Middle frontal gyrus (tissue), 1 donor: ENCODE measurements around the gene P2RY13.

Experiments used
- DNase-seq: peaks from one replicate; pipeline ENCODE4 v3.0.0-alpha.2; 2015; ENCODE audit warnings: low spot score; ENCODE audit errors: extremely low spot score

P2RY13 gene

DNA sequence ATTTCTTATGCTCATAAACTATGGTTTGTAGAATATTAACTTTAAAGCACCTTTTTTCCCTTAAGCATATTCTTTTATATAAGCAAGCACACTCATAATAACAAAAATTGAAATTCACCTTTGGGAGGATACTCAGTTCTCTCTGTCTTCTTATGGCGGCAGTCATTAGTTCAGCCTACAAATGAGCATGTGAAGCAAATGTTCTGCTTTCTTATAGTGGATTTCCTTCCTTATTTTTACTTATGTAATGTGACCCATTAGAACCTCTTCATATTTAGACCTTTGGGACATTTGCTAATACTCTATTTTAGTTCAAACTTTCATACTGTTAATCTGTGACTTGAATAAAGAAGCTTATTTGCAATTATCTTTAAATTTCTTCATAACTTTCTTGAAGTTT is at the start of gene P2RY13:
P2RY13 (minus strand) TSS at position 187 of the 400 bp plus-strand sequence; CDS start at position 166, 21 bp downstream.
- DNase-seq, result no peak

DNA sequence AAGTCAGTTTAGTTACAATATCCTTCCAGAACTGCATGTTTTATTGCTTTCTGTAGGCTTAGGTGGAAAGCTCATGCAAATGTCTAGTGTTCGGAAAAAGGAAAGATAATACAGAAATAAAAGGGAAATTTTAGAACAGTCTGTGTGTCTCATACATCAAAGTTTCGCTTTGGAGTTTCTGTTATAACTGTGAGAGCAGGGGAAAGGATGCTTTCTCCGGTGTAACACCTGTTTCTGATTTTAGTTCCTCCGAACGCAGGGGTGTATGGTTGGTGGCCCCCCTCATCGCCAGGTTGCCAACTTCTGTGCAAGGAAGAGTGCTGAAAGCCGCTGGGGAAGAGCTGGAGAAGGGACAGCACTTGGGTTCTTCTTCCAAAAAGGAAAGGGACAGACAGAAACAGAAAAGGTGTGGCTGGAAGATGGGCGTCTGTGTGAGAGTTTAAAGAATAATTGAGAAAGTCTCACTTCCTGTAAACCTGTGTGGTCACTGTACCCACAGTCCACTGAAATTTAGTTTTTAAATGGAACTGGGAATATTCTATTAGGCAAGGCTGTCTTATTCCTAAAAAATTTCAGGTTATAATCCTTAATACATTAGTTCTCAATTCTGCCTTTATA is 48.5 kb upstream of the P2RY13 start:
- no peak for DNase-seq

DNA sequence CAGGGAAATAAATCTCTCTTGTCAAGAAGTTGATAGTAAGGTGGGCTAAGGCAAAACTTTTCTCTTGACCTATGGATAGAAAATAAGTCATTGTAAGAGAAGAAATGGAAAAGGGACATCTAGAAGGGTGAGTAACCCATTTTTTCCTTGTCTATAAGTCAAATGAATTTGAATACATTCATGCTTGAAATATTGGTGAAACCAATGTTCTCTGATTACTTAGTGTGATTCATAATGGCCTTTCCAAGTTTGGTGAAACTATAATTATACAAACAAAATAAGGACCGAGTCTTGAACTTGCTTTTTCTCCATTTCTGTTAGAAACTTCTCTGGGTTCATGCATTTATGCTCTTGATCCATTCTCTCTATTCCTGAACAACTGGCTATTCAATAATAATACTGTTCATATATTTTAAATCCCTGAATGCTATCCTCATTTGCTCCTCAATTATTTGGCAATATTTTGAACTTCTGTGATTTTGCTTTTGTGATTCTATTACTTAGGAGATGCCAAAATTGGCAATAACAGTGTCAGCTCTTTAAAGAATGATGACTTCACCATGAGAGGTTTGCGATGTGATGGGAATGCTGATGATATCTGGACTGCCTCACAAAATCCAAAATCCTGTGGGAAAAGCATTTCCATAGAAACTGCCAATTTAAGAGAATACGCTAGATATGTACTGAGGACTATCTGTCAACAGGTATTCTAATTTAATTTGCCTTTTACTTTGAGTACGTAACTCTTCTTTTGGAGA is 42.9 kb upstream of the P2RY13 start:
- DNase-seq, result no peak

DNA sequence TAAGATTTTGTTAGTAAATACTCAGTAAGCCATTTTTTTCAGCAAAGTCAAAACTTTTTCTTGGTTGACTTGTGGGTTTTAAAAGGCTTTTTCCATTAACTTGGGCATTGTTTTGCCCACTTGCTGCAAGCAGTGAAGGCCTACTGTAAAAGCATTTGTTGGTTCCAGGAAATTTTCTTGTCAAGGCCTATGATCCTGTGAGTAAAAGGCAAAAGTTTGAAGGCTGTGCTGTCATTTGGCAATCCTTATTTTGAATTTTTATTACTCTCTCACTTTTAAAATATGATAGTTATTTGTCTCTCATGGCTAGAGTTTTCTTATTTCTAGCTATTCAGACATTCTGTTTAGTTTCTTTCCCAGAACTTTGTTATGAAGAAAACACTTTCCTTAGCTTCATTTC is 42.2 kb upstream of the P2RY13 start:
- no peak for DNase-seq

DNA sequence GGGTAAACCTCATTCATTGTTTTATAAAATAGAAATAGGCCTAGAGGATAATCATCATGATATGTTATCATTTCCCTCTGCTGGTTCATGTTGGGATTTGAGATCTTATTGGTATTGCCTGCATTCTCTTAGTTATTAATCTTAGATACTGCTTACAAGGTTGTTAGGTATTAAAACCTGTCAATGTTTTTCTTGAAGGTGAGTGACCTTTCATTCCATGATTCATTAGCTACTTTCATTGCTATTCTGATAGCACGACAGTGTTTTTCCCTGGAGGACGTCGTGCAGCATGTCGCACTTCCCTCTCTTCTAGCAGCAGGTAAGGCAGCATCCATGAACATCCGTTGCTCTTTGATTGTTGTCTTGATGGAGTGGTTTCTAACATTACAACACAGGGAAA is 38.1 kb upstream of the P2RY13 start:
- no peak for DNase-seq

DNA sequence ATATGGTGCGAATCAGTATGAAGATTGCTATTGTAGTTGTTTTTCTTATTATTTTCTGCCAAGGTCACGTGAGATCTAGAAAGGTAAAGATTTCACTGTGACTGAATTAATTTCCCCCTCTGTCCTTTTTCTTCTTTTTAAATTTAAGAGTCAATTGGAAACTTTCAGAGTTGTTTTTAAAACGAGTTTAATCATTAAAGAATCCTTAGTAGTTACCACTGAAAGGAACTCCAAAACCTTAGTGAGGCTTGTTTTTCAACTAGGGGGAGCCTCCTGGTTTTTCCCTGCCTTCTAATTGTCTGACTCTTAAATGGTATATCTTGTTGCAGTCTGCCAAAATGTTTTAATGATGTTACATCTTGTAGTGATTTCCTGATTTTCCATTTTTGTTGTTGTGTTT is 37.6 kb upstream of the P2RY13 start:
- no peak for DNase-seq

DNA sequence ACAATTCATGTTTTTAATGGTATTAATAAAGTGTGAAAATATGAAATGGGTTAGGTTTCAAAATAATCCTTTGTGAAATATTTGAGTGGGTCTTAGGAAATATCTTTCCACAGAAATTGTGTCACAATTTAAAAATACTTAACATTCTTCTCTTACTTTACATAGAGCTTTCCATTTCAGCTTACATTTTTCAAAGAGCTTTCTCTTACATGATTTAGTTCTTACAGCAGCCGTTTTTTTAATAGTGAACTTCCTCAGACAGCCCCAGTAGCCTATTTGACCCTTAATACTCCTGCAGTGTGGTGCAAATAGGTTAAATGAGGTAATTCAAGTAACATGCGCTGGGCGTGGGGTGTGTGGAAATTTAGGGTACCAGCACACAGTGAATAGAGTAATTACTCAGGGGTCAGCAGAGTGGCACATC is 33.4 kb upstream of the P2RY13 start:
- DNase-seq, result no peak

DNA sequence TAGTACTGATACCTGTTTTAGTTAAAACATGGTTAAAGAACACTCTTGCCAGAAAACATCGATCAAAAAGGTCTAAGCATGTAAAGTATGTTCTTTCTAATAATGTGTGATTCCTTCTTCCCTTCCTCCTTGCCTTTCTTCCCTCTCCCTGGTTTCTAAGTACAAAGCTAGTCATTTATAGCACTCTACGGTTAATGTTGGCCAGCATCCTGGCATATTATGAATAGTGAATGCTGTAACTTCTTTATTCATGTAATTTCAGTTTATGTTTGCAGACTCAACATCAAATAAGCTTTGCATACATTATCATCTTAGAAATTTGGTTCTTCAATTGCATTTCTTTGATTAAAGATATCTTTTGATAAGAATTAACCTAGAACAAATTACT is 28.1 kb upstream of the P2RY13 start:
- no peak for DNase-seq

DNA sequence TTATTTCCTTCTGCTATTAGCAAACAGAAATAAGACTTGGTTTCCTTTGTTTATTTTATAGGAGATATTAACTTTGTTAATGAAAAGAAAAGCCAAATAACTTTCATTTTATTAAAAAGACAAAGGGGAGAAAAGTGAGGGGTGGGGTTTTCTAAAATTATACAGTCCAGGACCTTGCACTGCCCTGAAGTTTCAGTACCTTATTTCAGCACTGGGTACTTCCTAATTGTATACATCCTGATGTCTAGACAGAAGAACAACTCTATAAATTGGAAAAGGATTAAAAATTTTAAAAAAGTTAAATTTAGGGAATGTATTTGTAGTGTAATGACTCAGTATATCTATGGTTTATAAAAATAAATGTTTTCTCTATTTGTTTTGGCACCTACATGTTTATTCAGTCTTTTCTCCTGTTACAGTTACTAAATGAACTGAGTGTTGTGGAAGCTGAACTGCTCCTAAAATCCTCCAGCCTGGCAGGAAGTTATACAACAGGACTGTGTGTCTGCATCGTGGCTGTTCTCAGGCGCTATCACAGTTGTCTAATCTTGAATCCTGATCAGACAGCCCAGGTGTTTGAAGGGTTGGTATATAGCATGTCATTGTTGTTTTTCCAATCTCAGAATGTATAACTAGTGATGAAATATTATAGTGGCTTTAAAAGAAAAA is 27.6 kb upstream of the P2RY13 start:
- peak; percentile 28 for DNase-seq

DNA sequence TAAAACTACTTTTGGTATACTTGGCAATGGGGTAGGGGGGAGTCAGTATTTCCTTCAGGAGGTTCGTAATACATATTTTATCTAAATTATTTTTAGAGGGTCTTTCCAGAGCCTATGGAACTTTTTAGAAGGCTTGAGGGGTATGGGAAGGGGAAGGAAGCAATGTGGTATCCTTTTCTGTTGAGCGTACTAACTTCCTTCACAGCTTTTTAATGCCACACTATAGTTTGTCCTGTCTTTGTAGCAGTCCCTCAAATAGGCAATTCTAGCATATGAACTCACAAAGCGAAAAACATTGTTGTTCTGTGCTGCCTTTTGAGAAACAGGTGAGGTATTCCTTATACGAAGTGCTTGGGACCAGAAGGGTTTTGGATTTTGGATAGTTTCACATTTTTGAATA is 22.3 kb upstream of the P2RY13 start:
- DNase-seq, result no peak

DNA sequence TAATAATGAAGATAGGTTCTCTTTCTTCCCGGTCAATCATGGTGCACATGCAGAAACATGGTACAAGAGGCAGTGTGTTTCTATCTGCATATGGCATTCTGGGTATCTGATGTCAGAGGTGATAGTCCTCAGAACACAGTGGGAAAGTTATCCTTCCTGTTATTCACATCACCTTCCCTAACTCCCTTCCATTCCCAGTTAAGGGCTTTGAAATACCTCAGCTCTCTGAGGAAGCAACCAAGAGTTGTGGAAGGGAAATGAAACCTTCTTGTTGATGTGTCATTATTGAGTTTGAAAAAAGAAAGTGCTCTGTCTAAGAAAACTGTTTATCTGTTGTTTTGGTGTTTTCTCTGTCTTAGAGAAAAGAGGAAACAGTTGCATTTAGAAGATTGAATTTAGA is 21.9 kb upstream of the P2RY13 start:
- no peak for DNase-seq

DNA sequence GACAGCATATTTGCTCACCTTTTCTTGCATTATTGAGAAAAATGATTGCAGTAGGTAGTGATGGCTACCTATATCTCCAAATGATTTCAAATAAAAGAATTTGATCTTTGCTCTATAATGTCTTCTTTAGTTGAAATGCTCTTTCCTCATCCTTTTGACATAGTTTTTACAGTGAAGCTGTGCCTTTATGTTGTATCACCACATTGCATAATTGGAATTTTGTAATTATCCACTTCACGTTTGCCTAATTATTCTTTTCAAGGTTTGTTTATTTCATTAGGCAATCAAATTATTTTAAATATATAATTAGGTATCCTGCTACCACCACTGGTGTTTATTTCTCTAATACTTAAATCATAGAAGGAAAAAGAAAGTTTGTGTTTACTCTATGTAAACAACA is 21.3 kb upstream of the P2RY13 start:
- DNase-seq, result no peak

DNA sequence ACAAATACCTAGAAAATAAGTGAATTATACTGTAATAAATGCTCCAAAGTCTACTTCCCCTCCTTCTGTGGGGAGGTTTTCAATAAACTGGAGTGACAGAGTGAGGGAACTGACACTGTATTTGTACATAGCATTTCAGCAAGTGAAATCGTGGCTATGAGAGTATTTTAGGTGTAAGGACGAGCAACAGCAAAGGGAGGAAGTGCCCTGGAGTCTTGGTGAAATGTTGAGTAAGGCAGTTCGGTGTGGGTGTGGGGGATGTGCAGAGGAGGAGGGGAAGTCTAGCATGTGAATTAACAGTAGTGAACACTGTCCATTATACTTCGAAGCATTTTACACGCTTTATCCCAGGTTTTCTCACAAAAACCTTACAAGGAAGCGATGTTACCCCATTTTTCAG is 18.1 kb upstream of the P2RY13 start:
- no peak for DNase-seq

DNA sequence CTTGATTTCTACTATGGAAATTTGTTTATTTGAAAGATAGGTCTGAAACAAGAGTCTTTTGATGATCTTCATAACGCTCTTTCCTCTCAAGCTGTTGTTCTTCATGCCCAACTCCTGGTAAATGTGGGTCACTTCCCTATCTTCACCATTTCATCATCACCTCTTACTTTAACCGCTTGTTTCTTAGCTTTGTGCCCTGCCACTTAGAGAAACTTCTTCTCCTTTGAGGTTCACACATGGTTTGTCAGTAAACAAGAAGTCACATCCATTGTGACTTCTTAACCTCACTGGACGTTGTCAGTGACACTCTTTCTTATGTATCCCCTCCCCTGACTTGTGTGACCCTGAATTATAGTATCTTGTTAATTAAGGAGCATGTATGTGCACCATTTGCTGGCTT is 16.9 kb upstream of the P2RY13 start:
- no peak for DNase-seq

DNA sequence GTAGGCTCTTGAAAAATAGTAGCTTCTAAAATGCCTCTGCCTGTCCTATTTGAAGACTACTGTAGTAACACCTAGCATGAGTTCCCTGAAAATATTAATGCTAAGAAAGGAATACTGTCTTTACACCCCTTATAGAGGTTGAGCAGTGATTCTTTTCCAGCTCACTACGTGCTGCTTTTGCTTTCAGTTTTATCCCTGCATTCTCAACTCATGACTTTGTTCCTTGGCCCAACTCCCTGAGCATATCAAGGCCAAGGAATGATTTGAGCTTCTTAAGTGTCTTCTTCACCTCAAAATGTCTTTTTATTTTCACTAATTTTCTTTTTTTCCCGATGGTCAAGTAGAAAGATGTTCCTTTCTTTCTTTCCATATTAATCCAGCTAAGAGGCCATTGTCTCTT is 16.5 kb upstream of the P2RY13 start:
- no peak for DNase-seq

DNA sequence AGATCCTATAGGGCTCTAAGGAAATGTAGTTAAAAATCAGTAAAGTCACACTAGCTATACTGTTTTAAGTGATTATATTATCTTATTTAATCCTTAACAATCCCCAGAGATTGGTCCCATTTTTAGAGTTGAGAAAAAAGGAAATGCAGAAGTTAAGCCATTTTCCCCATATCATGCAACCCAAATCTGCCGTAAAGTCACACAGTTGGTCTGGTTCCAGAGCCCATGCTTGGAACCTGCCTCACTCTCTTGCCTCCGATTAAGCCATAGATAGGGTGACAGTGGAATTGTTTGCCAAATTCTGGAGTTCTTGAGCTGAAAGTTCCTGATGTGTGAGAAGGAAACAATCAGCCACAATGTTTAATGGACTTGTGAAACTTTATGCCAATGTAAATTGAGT is 2.3 kb upstream of the P2RY13 start:
- DNase-seq, result no peak

DNA sequence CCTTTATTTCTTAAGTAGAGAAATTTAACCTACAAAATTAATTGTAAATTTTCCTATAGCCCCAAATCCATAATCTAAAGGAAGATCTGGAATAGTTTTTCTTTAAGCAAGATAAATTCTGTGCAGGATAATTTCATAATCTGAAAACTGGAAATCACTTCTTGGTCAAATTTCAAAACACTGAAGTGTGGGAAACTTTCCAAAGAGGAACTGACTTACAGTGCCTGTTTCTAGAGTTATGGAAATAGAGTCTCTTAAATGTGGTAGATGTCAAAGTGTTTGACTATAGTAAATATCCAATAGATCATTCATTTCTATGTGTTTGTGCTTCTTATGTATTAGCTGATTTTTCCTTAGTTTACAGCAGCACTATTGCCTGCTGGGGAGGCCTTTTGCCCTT is 1.6 kb upstream of the P2RY13 start:
- no peak for DNase-seq

DNA sequence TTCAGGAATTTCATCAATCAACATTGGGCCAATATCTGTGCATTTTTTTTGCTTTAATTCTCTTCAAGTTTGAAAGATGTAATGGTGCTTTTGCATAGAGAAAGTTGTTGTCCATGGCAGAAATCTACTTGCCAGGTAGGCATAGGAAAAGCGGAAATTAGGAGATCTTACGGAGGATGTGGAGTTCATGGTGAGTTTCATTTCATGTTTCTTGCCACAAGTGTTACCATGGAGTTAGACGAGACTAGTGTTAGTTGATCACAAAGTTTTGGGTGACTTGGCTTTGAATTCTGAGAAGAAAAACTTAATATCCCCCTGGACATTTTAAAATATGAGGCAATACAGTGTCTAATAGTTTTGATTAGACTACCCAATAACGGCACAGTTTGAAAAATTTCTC is 1.0 kb upstream of the P2RY13 start:
- no peak for DNase-seq

DNA sequence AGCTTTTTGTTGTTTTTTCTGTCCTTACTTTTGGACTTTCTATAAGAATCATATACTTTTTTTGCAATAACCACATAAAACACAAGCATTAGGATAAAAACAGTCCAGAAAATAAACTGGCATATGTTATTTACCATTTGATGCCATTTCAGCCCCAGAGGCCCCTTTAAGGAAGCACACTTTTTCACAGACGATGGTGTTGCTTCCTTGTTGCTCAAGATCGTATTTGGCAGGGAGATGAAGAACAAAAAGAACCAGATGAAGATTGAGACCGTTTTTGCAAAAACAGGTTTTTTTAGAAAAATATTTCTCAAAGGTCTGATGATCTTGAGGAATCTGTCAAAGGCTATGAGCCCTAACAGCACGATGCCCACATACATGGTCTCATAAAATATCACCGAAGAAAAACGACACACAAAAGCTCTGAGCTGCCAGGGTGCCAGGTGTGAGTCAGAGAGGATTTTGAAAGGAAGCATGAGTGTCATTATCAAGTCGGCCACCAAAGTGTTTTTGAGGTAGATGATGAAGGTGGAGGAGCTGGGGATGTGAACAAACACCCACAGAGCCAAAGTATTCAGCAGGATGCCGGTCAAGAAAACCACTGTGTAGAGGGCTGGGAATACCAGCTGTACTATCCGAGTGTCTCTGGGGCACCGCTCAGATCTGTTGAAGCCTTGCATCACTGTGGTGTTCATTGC is 902 bp downstream of the P2RY13 start:
- no peak for DNase-seq

DNA sequence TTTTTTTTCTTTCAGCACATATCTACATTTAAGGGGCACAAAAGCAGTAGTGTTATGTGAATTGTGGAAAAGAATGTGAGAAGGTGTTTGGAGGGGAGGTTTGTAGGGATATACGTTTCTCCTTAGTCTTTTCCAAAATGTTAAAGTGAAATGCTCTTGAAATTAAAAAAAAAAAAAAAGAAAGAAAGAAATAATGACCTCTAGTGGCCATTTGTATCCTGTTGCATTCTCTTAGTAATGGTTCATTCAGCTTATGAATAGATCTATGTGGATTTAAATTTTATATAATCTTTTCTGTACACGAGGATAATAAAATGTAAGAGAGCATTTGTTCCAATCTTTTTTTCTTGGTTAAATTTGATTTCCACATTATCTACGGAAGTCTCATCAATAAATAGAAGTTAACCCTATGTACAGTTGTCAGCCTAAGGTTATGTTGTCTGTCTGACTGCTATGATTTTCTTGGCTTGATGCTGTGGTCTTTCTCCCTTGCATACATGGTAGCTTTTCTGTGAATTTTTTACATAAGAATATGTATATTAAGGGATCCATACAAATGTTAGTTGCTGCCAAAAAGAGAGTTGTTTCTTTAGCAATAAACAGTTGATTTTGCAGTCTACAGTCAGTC is 1.7 kb downstream of the P2RY13 start:
- DNase-seq, result no peak

DNA sequence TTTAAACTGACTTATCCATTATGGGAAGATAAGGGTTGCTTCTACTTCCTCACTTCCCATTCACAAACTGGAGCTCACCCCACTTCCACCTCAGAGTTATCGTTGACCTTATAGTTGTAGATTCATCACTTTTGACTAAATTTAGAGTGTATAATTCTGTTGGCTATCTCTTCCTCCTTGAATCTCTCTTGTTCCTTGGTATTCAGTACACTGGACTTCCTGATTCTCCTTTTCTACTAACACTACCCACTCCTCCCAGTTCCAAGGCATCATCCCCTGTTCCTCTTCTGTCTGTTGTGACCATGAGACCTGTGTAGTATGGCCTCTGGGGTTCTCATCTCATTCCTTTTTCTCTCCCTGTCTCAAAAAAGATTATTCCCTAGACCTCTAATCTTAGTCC is 6.8 kb downstream of the P2RY13 start:
- DNase-seq, result no peak

DNA sequence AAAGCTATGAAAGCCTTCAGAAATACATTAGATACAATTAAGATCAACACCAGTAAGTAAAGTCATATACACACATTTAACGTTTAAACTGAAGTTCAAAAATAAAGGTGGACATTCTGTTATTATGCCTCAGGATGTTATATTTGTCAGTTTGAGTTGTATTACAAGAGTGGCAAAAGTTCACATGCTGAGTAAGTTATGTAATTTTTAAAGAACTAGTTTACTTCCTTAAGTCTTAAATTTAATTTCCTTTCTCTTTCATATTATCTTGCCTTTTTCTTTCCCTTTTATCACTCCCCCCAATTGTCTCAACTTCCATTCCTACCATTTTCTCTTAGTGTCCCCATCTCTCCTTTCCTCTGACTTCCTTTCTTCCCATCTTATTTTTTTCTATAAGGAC is 7.8 kb downstream of the P2RY13 start:
- DNase-seq, result no peak
